ENCODE measurements around the gene CD101.
"Not testable (repeated sequence)": the region's sequence is repeated elsewhere in the genome, so short reads cannot be mapped to it uniquely, and the experiment has no call there.

CD101 gene

GRCh38 chr1:117001254-117001927, at the start of gene CD101:
Gene CD101 (plus strand): TSS chr1:117001760. CDS start chr1:117001818, 58 bp downstream.
- DNase-seq: peak; percentile 45 to 55

- DNase-seq: no peak
Observed at GRCh38 chr1:116952738-116953275, 48.8 kb upstream of the CD101 start.

- no peak for DNase-seq
Observed at GRCh38 chr1:116954440-116954839, 47.1 kb upstream of the CD101 start.

- DNase-seq: no peak
Observed at GRCh38 chr1:116956378-116956777, 45.2 kb upstream of the CD101 start.

GRCh38 chr1:116957646-116958045, 43.9 kb upstream of the CD101 start:
- DNase-seq: no peak

GRCh38 chr1:116958110-116958509, 43.5 kb upstream of the CD101 start:
- DNase-seq: no peak

GRCh38 chr1:116958977-116959376, 42.6 kb upstream of the CD101 start:
- DNase-seq: no peak

- DNase-seq: no peak
Observed at GRCh38 chr1:116961606-116962005, 40.0 kb upstream of the CD101 start.

GRCh38 chr1:116962987-116963639, 38.4 kb upstream of the CD101 start:
- DNase-seq: no peak

GRCh38 chr1:116966791-116967190, 34.8 kb upstream of the CD101 start:
- DNase-seq: no peak

- no peak for DNase-seq
Observed at GRCh38 chr1:116968724-116969123, 32.8 kb upstream of the CD101 start.

- DNase-seq: no peak
Observed at GRCh38 chr1:116971258-116971860, 30.2 kb upstream of the CD101 start.

- DNase-seq: no peak
Observed at GRCh38 chr1:116971965-116972673, 29.4 kb upstream of the CD101 start.

GRCh38 chr1:116972674-116973030, 28.9 kb upstream of the CD101 start:
- no peak for DNase-seq

- DNase-seq: not testable (repeated sequence)
Observed at GRCh38 chr1:116980309-116980708, 21.3 kb upstream of the CD101 start.

- no peak for DNase-seq
Observed at GRCh38 chr1:116981521-116982037, 20.0 kb upstream of the CD101 start.

GRCh38 chr1:116982319-116983004, 19.1 kb upstream of the CD101 start:
- no peak for DNase-seq

- no peak for DNase-seq
Observed at GRCh38 chr1:116983112-116983511, 18.4 kb upstream of the CD101 start.

- DNase-seq: no peak
Observed at GRCh38 chr1:116983678-116984077, 17.9 kb upstream of the CD101 start.

- DNase-seq: no peak
Observed at GRCh38 chr1:116984406-116985160, 17.0 kb upstream of the CD101 start.

- DNase-seq: peak; percentile 46 to 55
Observed at GRCh38 chr1:116986421-116987255, 14.9 kb upstream of the CD101 start.

Data from activated CD4-positive, alpha-beta T cell treated with anti-CD3 and anti-CD28 coated beads, Interleukin-2, amount 50 U/mL, for 48 hours (primary cell).